Measurements from ENCODE around the gene OR1D5. TPM values are rescaled to one million over a fixed set of nuclear protein-coding genes. Genes with fewer than 3 reads are reported as not detected.
"Not testable (repeated sequence)": the region's sequence is repeated elsewhere in the genome, so short reads cannot be mapped to it uniquely, and the experiment has no call there.

The OR1D5 gene
- total RNA-seq = not detected
- polyA plus RNA-seq (2013, experiment 1 of 2) = not detected
- not detected for polyA plus RNA-seq (2013, experiment 2 of 2)
- long read RNA-seq, experiment 1 = 0 reads
- long read RNA-seq, experiment 2 = 0 reads
- long read RNA-seq, experiment 3 = 0 reads
- long read RNA-seq, experiment 4 = 0 reads

- H3K4me1 Mint-ChIP-seq; DNase-seq; H3K4me3 ChIP-seq (ENCODE audit: low read length); H3K4me1 ChIP-seq (ENCODE audit: control insufficient read depth, insufficient read depth, low read length); H3K27me3 Mint-ChIP-seq (ENCODE audit: insufficient read depth); H3K9ac ChIP-seq (ENCODE audit: extremely low read depth, low read length, poor library complexity, severe bottlenecking); H3K36me3 Mint-ChIP-seq (ENCODE audit: low read depth); H3K4me3 Mint-ChIP-seq; H3K9me3 Mint-ChIP-seq; H3K27ac ChIP-seq (ENCODE audit: low read depth, low read length); H3K9me3 ChIP-seq (ENCODE audit: control insufficient read depth, low read length); H3K36me3 ChIP-seq (ENCODE audit: control insufficient read depth, insufficient read depth, low read length); H3K27me3 ChIP-seq (ENCODE audit: control insufficient read depth, insufficient read depth, low read length, poor library complexity, severe bottlenecking); H3K27ac Mint-ChIP-seq: not testable (repeated sequence)
- no CpG with 5 or more reads among the region's 2 CpGs for WGBS, 2 experiments (ENCODE audit: insufficient coverage in 1 of 2, insufficient read length in 1 of 2)
These were observed at the start of gene OR1D5 for GRCh38 chr17:3063507-3063906. Gene OR1D5 (minus strand): TSS chr17:3063607. CDS start chr17:3063607, 0 bp downstream.

- H3K9me3 ChIP-seq (ENCODE audit: control insufficient read depth, low read length) = peaks cover 29% of the 10 kb centered on the region
- H3K27me3 ChIP-seq (ENCODE audit: control insufficient read depth, insufficient read depth, low read length, poor library complexity, severe bottlenecking) = no peaks in the 10 kb centered on the region
- no peak within 1 kb of the TSS for H3K9ac ChIP-seq (ENCODE audit: extremely low read depth, low read length, poor library complexity, severe bottlenecking)
- DNase-seq = no peak
- TF ChIP-seq, protein P1, sequence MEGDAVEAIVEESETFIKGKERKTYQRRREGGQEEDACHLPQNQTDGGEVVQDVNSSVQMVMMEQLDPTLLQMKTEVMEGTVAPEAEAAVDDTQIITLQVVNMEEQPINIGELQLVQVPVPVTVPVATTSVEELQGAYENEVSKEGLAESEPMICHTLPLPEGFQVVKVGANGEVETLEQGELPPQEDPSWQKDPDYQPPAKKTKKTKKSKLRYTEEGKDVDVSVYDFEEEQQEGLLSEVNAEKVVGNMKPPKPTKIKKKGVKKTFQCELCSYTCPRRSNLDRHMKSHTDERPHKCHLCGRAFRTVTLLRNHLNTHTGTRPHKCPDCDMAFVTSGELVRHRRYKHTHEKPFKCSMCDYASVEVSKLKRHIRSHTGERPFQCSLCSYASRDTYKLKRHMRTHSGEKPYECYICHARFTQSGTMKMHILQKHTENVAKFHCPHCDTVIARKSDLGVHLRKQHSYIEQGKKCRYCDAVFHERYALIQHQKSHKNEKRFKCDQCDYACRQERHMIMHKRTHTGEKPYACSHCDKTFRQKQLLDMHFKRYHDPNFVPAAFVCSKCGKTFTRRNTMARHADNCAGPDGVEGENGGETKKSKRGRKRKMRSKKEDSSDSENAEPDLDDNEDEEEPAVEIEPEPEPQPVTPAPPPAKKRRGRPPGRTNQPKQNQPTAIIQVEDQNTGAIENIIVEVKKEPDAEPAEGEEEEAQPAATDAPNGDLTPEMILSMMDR (conservative IDR thresholded peaks at IDR 0.05) = no peak
- no peaks in the 10 kb centered on the region for H3K4me1 ChIP-seq (ENCODE audit: control insufficient read depth, insufficient read depth, low read length)
- 70 to 71% methylated on average over 3 of the region's 3 CpGs for WGBS, 2 experiments (ENCODE audit: insufficient coverage in 1 of 2, insufficient read length in 1 of 2)
- no peak within 1 kb of the TSS for H3K4me3 ChIP-seq (ENCODE audit: low read length)
- Mint-ChIP-seq H3K27me3 (ENCODE audit: insufficient read depth) (no peaks in the 10 kb centered on the region), H3K27ac (no peak within 1 kb of the TSS), H3K36me3 (ENCODE audit: low read depth) (no peaks in the 10 kb centered on the region), H3K4me3 (no peak within 1 kb of the TSS), H3K4me1 (no peaks in the 10 kb centered on the region), H3K9me3 (peaks cover 79% of the 10 kb centered on the region)
- H3K36me3 ChIP-seq (ENCODE audit: control insufficient read depth, insufficient read depth, low read length) = no peaks in the 10 kb centered on the region
- no peak within 1 kb of the TSS for H3K27ac ChIP-seq (ENCODE audit: low read depth, low read length)
These were observed 40.9 kb upstream of the OR1D5 start, which contains the start of gene OR1D2 for GRCh38 chr17:3104322-3104721. Gene OR1D2 (minus strand): TSS chr17:3104422. CDS start chr17:3092996, 11,426 bp downstream.

GRCh38 chr17:3073850-3074249 is 10.4 kb upstream of the OR1D5 start:
- not testable (repeated sequence) for H3K9ac ChIP-seq (ENCODE audit: extremely low read depth, low read length, poor library complexity, severe bottlenecking); H3K36me3 Mint-ChIP-seq (ENCODE audit: low read depth); H3K4me3 Mint-ChIP-seq; H3K9me3 ChIP-seq (ENCODE audit: control insufficient read depth, low read length); H3K27ac ChIP-seq (ENCODE audit: low read depth, low read length); H3K27me3 ChIP-seq (ENCODE audit: control insufficient read depth, insufficient read depth, low read length, poor library complexity, severe bottlenecking); H3K27ac Mint-ChIP-seq; H3K4me1 Mint-ChIP-seq; DNase-seq; H3K4me1 ChIP-seq (ENCODE audit: control insufficient read depth, insufficient read depth, low read length); H3K36me3 ChIP-seq (ENCODE audit: control insufficient read depth, insufficient read depth, low read length); H3K27me3 Mint-ChIP-seq (ENCODE audit: insufficient read depth); H3K4me3 ChIP-seq (ENCODE audit: low read length)
- H3K9me3 Mint-ChIP-seq = peaks cover 25% of the 10 kb centered on the region
- 83 to 87% methylated on average over 3 to 4 of the region's 4 CpGs for WGBS, 2 experiments (ENCODE audit: insufficient coverage in 1 of 2, insufficient read length in 1 of 2)

DNA sequence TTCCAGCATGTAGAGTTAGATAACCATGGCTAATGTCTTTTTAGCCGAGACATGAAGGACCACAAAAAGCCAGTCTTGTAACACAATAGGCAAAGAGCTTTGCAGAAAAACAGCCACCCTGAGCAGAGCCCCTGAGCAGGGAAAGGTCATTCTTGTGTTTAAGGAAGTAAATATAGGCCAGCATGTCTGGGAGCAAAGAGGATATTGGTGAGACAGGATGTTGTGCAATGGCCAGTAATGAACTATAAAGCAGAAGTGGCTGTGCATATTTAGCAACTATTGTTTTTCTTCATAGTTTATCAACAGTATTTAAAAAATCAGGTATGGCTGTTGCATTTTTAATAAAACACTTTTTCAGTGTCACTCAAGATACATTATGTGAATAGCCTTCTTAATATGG is 1.8 kb upstream of the OR1D5 start:
- not testable (repeated sequence) for H3K27ac ChIP-seq (ENCODE audit: low read depth, low read length); H3K4me1 ChIP-seq (ENCODE audit: control insufficient read depth, insufficient read depth, low read length); H3K27me3 ChIP-seq (ENCODE audit: control insufficient read depth, insufficient read depth, low read length, poor library complexity, severe bottlenecking); H3K27me3 Mint-ChIP-seq (ENCODE audit: insufficient read depth); H3K36me3 Mint-ChIP-seq (ENCODE audit: low read depth); H3K36me3 ChIP-seq (ENCODE audit: control insufficient read depth, insufficient read depth, low read length); H3K27ac Mint-ChIP-seq; H3K9me3 Mint-ChIP-seq; H3K4me1 Mint-ChIP-seq; H3K9ac ChIP-seq (ENCODE audit: extremely low read depth, low read length, poor library complexity, severe bottlenecking); H3K4me3 Mint-ChIP-seq; DNase-seq; H3K9me3 ChIP-seq (ENCODE audit: control insufficient read depth, low read length); H3K4me3 ChIP-seq (ENCODE audit: low read length)
- no CpG with 5 or more reads among the region's 1 CpG for WGBS, 2 experiments (ENCODE audit: insufficient coverage in 1 of 2, insufficient read length in 1 of 2)

DNA sequence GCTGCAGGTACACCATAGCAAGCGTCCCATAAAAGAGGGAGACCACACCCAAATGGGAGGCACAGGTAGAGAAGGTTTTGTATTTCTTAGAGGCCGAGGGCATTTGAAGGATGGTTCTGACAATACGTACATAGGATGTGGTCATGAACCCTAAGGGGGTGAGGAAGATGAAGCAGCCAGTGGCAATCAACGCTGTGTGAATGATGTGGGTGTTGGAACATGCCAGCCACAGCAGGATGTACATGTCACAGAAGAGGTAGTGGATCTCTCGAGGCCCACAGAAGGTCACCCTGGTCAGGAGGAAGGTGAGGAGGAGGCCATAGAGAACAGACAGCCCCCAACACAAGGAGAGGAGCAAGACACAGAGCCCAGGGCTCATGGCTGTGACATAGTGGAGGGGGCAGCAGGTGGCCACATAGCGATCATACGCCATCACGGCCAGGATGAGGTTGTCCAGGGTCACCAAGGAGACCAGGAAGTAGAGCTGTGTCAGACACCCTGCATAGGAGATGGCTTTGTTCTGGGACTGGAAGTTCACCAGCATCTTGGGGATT is 506 bp downstream of the OR1D5 start:
- H3K4me3 Mint-ChIP-seq; H3K27me3 ChIP-seq (ENCODE audit: control insufficient read depth, insufficient read depth, low read length, poor library complexity, severe bottlenecking); H3K4me1 ChIP-seq (ENCODE audit: control insufficient read depth, insufficient read depth, low read length); H3K9me3 ChIP-seq (ENCODE audit: control insufficient read depth, low read length); H3K4me1 Mint-ChIP-seq; DNase-seq; H3K27ac ChIP-seq (ENCODE audit: low read depth, low read length); H3K9ac ChIP-seq (ENCODE audit: extremely low read depth, low read length, poor library complexity, severe bottlenecking); H3K27me3 Mint-ChIP-seq (ENCODE audit: insufficient read depth); H3K36me3 Mint-ChIP-seq (ENCODE audit: low read depth); H3K9me3 Mint-ChIP-seq; H3K36me3 ChIP-seq (ENCODE audit: control insufficient read depth, insufficient read depth, low read length); H3K27ac Mint-ChIP-seq; H3K4me3 ChIP-seq (ENCODE audit: low read length): not testable (repeated sequence)
- WGBS, 2 experiments (ENCODE audit: insufficient coverage in 1 of 2, insufficient read length in 1 of 2) = 63 to 72% methylated on average over 3 to 5 of the region's 8 CpGs

- not testable (repeated sequence) for H3K36me3 Mint-ChIP-seq (ENCODE audit: low read depth); H3K27ac Mint-ChIP-seq; H3K4me3 ChIP-seq (ENCODE audit: low read length); H3K27ac ChIP-seq (ENCODE audit: low read depth, low read length); H3K4me1 ChIP-seq (ENCODE audit: control insufficient read depth, insufficient read depth, low read length); H3K4me1 Mint-ChIP-seq; H3K9ac ChIP-seq (ENCODE audit: extremely low read depth, low read length, poor library complexity, severe bottlenecking); H3K27me3 Mint-ChIP-seq (ENCODE audit: insufficient read depth); H3K9me3 ChIP-seq (ENCODE audit: control insufficient read depth, low read length); DNase-seq; H3K4me3 Mint-ChIP-seq; H3K9me3 Mint-ChIP-seq; H3K36me3 ChIP-seq (ENCODE audit: control insufficient read depth, insufficient read depth, low read length); H3K27me3 ChIP-seq (ENCODE audit: control insufficient read depth, insufficient read depth, low read length, poor library complexity, severe bottlenecking)
- WGBS, 2 experiments (ENCODE audit: insufficient coverage in 1 of 2, insufficient read length in 1 of 2) = no CpG with 5 or more reads among the region's 2 CpGs
These were observed 8.5 kb downstream of the OR1D5 start for GRCh38 chr17:3054868-3055267.

Measured in endodermal cell (in vitro differentiated cells).